WTC11 (cell line): ENCODE data around the gene IGFALS.

ENCODE experiments used
- CTCF ChIP-seq: fragments of 200-600 bp; IDR thresholded peaks from 2 replicates; pipeline ENCODE4 v1.8.0; 2022; ENCODE audit warnings: antibody characterized with exemption
- USF1 ChIP-seq: sonication (generic); formaldehyde crosslinking; IDR thresholded peaks from 2 replicates; pipeline ENCODE4 v1.8.0; 2022; ENCODE audit warnings: mild to moderate bottlenecking, missing genetic modification reagents
- ZBTB43 ChIP-seq: sonication (generic); formaldehyde crosslinking; IDR thresholded peaks from 2 replicates; pipeline ENCODE4 v1.8.1; 2023; ENCODE audit warnings: mild to moderate bottlenecking, missing genetic modification reagents

GRCh38 chr16:1777375-1778199 lies 15.9 kb downstream of the IGFALS start:
- no peak for TF ChIP-seq ZBTB43
- no peak for TF ChIP-seq CTCF
- TF ChIP-seq USF1 (CRISPR knock-in tag) = no peak
